HFFc6 (cell line): ENCODE measurements around the gene STIP1. TPM values are rescaled to one million over a fixed set of nuclear protein-coding genes. Genes with fewer than 3 reads are reported as not detected.

Source experiments
- DNase-seq: peaks from one replicate; pipeline ENCODE4 v3.0.0-alpha.2; 2018
- H3K27ac Mint-ChIP-seq: 2 replicates; pipeline ENCODE4 v1.8.0; 2020; ENCODE audit warnings: mild to moderate bottlenecking, mixed read lengths
- H3K27me3 Mint-ChIP-seq: 2 replicates; pipeline ENCODE4 v1.8.0; 2021; ENCODE audit warnings: mild to moderate bottlenecking, moderate library complexity, mixed read lengths; ENCODE audit not compliant: insufficient read depth
- H3K36me3 Mint-ChIP-seq: 2 replicates; pipeline ENCODE4 v1.8.0; 2021; ENCODE audit warnings: low read depth, mixed read lengths
- H3K4me1 Mint-ChIP-seq: 2 replicates; pipeline ENCODE4 v1.8.0; 2020; ENCODE audit warnings: low read depth, mixed read lengths
- H3K4me3 Mint-ChIP-seq: 2 replicates; pipeline ENCODE4 v1.8.0; 2020; ENCODE audit warnings: mild to moderate bottlenecking, moderate library complexity, mixed read lengths
- H3K9me3 Mint-ChIP-seq: 2 replicates; pipeline ENCODE4 v1.8.0; 2020; ENCODE audit warnings: mild to moderate bottlenecking, mixed read lengths
- total RNA-seq, 6 experiments: library from RNA; stranded (reverse); fragmentation: NEBNext Ultra II Directional; extraction: Animal tissue kit (Norgen Biotek cat#: 25700); gene quantifications; 2 replicates in 1 of 6; 3 replicates in 5 of 6; pipeline ENCODE4 v1.2.3, GENCODE V29; 2021
- TF ChIP-seq, protein P1 (sequence below): fragments of 200-600 bp; sonication (generic); IDR thresholded peaks from 2 replicates; pipeline ENCODE4 v1.5.0; 2021; ENCODE audit warnings: antibody characterized with exemption, mild to moderate bottlenecking

Gene STIP1
- total RNA-seq, 6 experiments from 2014 or later: 203 to 259 (median 210) TPM

DNA sequence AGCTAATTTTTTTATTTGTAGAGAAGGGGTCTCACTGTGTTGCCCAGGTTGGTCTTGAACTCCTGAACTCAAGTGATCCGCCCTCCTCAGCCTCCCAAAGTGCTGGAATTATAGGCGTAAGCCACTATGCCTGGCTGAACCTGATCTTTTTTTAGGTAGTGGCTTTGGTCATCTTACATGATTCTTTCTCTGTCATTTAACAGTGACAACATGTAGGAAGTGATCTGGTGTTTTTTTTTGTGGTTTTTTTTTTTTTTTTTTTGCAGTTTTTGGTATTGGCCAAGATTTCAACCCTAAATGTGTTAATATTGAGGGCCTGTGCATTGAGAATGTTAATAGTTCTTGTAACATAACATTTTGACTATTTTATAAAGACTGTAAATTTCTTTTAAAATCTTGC, 12.5 kb downstream of the STIP1 start:
- peaks cover 41% of the 10 kb centered on the region for H3K36me3 Mint-ChIP-seq
- no peak overlapping the region for H3K4me3 Mint-ChIP-seq
- no peaks in the 10 kb centered on the region for H3K27me3 Mint-ChIP-seq
- peaks cover 9% of the 10 kb centered on the region for H3K4me1 Mint-ChIP-seq
- H3K9me3 Mint-ChIP-seq: no peaks in the 10 kb centered on the region
- no peak overlapping the region for H3K27ac Mint-ChIP-seq
- TF ChIP-seq, protein P1, sequence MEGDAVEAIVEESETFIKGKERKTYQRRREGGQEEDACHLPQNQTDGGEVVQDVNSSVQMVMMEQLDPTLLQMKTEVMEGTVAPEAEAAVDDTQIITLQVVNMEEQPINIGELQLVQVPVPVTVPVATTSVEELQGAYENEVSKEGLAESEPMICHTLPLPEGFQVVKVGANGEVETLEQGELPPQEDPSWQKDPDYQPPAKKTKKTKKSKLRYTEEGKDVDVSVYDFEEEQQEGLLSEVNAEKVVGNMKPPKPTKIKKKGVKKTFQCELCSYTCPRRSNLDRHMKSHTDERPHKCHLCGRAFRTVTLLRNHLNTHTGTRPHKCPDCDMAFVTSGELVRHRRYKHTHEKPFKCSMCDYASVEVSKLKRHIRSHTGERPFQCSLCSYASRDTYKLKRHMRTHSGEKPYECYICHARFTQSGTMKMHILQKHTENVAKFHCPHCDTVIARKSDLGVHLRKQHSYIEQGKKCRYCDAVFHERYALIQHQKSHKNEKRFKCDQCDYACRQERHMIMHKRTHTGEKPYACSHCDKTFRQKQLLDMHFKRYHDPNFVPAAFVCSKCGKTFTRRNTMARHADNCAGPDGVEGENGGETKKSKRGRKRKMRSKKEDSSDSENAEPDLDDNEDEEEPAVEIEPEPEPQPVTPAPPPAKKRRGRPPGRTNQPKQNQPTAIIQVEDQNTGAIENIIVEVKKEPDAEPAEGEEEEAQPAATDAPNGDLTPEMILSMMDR: no peak
- DNase-seq: no peak

DNA sequence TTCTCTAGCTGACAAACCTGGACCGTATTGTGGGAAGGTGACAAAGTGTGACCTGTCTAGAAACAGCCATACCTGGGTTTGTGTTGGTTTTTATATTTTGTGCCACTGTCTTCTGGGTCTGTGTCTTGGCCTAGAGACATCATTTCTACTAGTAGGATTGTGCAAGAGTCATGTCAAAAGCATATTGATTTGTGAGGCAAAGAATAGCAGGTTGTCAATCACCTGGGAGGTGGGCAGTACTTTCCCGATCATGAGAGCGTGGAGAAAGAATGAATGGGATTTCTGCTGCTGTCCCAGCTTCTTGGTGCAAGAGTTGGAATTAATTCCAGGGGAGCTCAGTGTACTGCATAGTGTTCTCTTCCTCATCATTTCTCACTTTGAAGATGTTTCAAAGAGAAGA, 15.6 kb downstream of the STIP1 start:
- no peak for DNase-seq
- peaks cover 37% of the 10 kb centered on the region for H3K36me3 Mint-ChIP-seq
- H3K27ac Mint-ChIP-seq: no peak overlapping the region
- no peaks in the 10 kb centered on the region for H3K9me3 Mint-ChIP-seq
- peaks cover 2% of the 10 kb centered on the region; the same call in 1 of the 2 replicates for H3K27me3 Mint-ChIP-seq
- H3K4me3 Mint-ChIP-seq: no peak overlapping the region
- peaks cover 21% of the 10 kb centered on the region for H3K4me1 Mint-ChIP-seq
- TF ChIP-seq, protein P1: no peak

DNA sequence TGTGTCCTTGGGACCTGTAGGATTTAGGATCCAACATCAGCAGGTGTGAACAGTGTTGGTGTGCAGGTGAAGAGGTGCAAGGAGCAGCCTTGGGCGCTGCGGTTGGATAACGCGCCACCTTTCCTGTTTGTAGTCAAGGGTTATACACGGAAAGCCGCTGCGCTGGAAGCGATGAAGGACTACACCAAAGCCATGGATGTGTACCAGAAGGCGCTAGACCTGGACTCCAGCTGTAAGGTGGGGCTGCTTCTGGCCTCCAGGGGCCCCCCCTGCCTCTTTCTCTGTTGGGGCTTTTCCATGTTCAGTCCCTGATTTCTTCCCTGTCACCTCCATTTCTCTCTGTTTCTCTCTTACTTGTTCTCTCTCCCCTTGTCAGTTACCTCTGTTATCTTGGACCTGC, 17.0 kb downstream of the STIP1 start:
- H3K27ac Mint-ChIP-seq: no peak overlapping the region; the same call in 1 of the 2 replicates
- TF ChIP-seq, protein P1: no peak
- DNase-seq: no peak
- peaks cover 31% of the 10 kb centered on the region for H3K4me1 Mint-ChIP-seq
- peaks cover 29% of the 10 kb centered on the region for H3K36me3 Mint-ChIP-seq
- H3K4me3 Mint-ChIP-seq: no peak overlapping the region
- H3K9me3 Mint-ChIP-seq: no peaks in the 10 kb centered on the region
- peaks cover 2% of the 10 kb centered on the region; the same call in 1 of the 2 replicates for H3K27me3 Mint-ChIP-seq

DNA sequence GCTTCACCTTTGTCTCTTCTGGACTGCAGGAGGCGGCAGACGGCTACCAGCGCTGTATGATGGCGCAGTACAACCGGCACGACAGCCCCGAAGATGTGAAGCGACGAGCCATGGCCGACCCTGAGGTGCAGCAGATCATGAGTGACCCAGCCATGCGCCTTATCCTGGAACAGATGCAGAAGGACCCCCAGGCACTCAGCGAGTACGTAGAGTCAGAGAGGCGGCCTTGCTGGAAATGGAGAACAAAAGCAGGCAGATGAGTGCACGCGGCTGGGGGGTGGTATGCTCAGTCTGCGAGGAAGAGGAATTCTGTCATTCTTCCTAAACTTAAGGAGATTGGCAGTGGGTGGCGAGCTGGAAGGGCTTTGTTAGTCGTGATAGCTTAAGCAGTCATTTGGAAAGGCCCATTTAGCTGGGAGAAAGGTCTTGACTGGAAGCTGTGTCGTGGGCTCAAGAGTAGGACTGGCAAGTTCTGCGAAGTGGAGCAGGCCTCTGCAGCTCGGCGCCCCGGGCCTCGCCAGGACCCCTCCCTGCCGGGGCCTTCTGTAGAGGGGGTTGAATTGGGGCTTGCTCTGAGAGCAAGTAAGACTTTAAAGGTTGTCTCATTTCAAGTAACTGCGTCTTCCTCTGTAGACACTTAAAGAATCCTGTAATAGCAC, 17.6 kb downstream of the STIP1 start:
- H3K4me1 Mint-ChIP-seq: peaks cover 31% of the 10 kb centered on the region
- no peak for DNase-seq
- TF ChIP-seq, protein P1: no peak
- H3K27me3 Mint-ChIP-seq: peaks cover 2% of the 10 kb centered on the region; the same call in 1 of the 2 replicates
- H3K27ac Mint-ChIP-seq: no peak overlapping the region; the same call in 1 of the 2 replicates
- peaks cover 29% of the 10 kb centered on the region for H3K36me3 Mint-ChIP-seq
- no peaks in the 10 kb centered on the region for H3K9me3 Mint-ChIP-seq
- H3K4me3 Mint-ChIP-seq: no peak overlapping the region

DNA sequence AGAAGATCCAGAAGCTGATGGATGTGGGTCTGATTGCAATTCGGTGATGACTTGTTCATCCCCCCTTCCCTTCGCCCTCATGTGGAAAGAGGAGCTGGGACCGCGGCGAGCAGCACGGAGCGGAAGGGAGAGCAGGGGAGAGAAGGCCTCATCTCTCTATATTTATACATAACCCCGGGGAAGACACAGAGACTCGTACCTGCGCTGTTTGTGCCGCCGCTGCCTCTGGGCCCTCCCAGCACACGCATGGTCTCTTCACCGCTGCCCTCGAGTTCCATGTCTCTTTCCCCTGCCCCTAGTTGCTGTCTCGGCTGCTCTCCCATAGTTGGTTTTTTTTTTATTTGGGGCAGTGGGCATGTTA, 18.1 kb downstream of the STIP1 start:
- no peaks in the 10 kb centered on the region for H3K9me3 Mint-ChIP-seq
- H3K27ac Mint-ChIP-seq: peak overlapping the region; percentile 71; the same call in 1 of the 2 replicates
- peaks cover 31% of the 10 kb centered on the region for H3K4me1 Mint-ChIP-seq
- TF ChIP-seq, protein P1: no peak
- H3K4me3 Mint-ChIP-seq: no peak overlapping the region
- H3K27me3 Mint-ChIP-seq: peaks cover 2% of the 10 kb centered on the region; the same call in 1 of the 2 replicates
- peaks cover 29% of the 10 kb centered on the region for H3K36me3 Mint-ChIP-seq
- DNase-seq: no peak
